Measurements from ENCODE around the gene CCNL2. TPM values are rescaled to one million over a fixed set of nuclear protein-coding genes. Genes with fewer than 3 reads are reported as not detected.
"Not testable (repeated sequence)": the region's sequence is repeated elsewhere in the genome, so short reads cannot be mapped to it uniquely, and the experiment has no call there.

The CCNL2 gene
- total RNA-seq, 1 experiment from 2014 or later: 173 TPM

DNA sequence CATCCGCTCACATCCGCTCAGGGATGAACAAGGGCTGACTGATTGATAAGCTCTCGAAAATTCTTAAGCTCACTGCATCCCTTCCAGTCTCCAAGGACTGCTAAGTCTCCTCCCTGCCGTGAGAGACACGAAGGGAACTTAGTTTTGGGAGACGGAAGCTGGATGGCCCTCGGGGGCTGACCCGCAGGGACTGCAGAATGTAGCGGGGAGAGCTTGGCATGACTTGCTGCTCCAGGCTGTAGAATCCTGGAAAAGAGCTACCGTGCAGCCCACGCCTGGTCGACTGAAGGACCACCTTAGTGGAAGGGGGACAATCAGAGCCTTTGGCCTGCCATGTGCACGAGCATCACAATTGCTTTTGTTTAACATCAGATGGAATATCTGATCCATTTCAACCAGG is 16.6 kb upstream of the CCNL2 start:
- H3K4me3 Mint-ChIP-seq: no peak overlapping the region
- Histone ChIP-seq H2BK120ac (ENCODE audit: low read depth, low read length, poor library complexity, severe bottlenecking) (no peak overlapping the region), H3K4me2 (ENCODE audit: insufficient read depth, insufficient read length, low read length) (no peak overlapping the region), H3K4me1 (ENCODE audit: insufficient read depth, low read length) (no peaks in the 10 kb centered on the region), H4K20me1 (ENCODE audit: control insufficient read depth, insufficient read depth, insufficient read length) (no peaks in the 10 kb centered on the region), H3T11ph (ENCODE audit: low read length) (no peak overlapping the region), H3K27me3 (ENCODE audit: insufficient read depth, low read length) (no peaks in the 10 kb centered on the region), H2BK15ac (ENCODE audit: low read depth, low read length) (no peak overlapping the region), H3K14ac (ENCODE audit: insufficient read depth, low read length) (no peak overlapping the region), H4K5ac (ENCODE audit: insufficient read length, low read depth, low read length) (no peak overlapping the region), H4K91ac (ENCODE audit: insufficient read length, low read depth, low read length) (no peak overlapping the region), H3K9me3 (ENCODE audit: control insufficient read depth, low read depth, low read length) (no peaks in the 10 kb centered on the region), H3K79me2 (ENCODE audit: insufficient read depth, low read length) (no peaks in the 10 kb centered on the region), H2BK5ac (ENCODE audit: insufficient read length, low read length) (no peak overlapping the region), H3K23ac (ENCODE audit: insufficient read length, low read depth, low read length) (no peak overlapping the region), H2BK20ac (ENCODE audit: low read depth, low read length, poor library complexity, severe bottlenecking) (no peak overlapping the region), H3K23me2 (ENCODE audit: insufficient read length, low read depth, low read length, poor library complexity, severe bottlenecking) (no peaks in the 10 kb centered on the region), H3K56ac (ENCODE audit: insufficient read length, low read depth, low read length) (no peak overlapping the region), H4K8ac (replicated peaks; ENCODE audit: insufficient read length, low read depth, low read length) (no peak overlapping the region), H3K79me1 (ENCODE audit: insufficient read depth, low read depth, low read length, poor library complexity, severe bottlenecking) (no peaks in the 10 kb centered on the region), H2BK12ac (ENCODE audit: insufficient read length, low read depth, low read length) (no peak overlapping the region), H2AK5ac (ENCODE audit: insufficient read length, low read length) (no peak overlapping the region), H3K18ac (ENCODE audit: insufficient read length, low read depth, low read length) (no peak overlapping the region), H2AFZ (ENCODE audit: low read length) (no peak overlapping the region), H3K27ac (ENCODE audit: insufficient read length, low read depth, low read length) (no peak overlapping the region), H3K4ac (ENCODE audit: low read depth, low read length) (no peak overlapping the region), H3K9ac (ENCODE audit: extremely low read depth, insufficient read length, low read length) (no peak overlapping the region)
- WGBS (ENCODE audit: extremely low coverage, insufficient read length, low lambda C conversion rate): no CpG with 5 or more reads among the region's 13 CpGs
- TF ChIP-seq, protein P1, sequence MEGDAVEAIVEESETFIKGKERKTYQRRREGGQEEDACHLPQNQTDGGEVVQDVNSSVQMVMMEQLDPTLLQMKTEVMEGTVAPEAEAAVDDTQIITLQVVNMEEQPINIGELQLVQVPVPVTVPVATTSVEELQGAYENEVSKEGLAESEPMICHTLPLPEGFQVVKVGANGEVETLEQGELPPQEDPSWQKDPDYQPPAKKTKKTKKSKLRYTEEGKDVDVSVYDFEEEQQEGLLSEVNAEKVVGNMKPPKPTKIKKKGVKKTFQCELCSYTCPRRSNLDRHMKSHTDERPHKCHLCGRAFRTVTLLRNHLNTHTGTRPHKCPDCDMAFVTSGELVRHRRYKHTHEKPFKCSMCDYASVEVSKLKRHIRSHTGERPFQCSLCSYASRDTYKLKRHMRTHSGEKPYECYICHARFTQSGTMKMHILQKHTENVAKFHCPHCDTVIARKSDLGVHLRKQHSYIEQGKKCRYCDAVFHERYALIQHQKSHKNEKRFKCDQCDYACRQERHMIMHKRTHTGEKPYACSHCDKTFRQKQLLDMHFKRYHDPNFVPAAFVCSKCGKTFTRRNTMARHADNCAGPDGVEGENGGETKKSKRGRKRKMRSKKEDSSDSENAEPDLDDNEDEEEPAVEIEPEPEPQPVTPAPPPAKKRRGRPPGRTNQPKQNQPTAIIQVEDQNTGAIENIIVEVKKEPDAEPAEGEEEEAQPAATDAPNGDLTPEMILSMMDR (conservative IDR thresholded peaks at IDR 0.05): no peak
- no peak for DNase-seq
- peaks cover 2% of the 10 kb centered on the region for H3K27me3 Mint-ChIP-seq (ENCODE audit: low read depth)
- H3K9me3 Mint-ChIP-seq: peaks cover 6 to 14% of the 10 kb centered on the region in 2 experiments; a peak in 4 of 5 replicates
- H3K4me1 Mint-ChIP-seq: peaks cover 36 to 37% of the 10 kb centered on the region in 2 experiments
- H3K27ac Mint-ChIP-seq: peak overlapping the region in 1 of 3 experiments; percentile 52; a peak in 2 of 7 replicates
- H3K36me3 Mint-ChIP-seq (ENCODE audit: insufficient read depth in 1 of 3, low read depth in 3 of 3): peaks cover 7 to 18% (median 15%) of the 10 kb centered on the region in 3 experiments

DNA sequence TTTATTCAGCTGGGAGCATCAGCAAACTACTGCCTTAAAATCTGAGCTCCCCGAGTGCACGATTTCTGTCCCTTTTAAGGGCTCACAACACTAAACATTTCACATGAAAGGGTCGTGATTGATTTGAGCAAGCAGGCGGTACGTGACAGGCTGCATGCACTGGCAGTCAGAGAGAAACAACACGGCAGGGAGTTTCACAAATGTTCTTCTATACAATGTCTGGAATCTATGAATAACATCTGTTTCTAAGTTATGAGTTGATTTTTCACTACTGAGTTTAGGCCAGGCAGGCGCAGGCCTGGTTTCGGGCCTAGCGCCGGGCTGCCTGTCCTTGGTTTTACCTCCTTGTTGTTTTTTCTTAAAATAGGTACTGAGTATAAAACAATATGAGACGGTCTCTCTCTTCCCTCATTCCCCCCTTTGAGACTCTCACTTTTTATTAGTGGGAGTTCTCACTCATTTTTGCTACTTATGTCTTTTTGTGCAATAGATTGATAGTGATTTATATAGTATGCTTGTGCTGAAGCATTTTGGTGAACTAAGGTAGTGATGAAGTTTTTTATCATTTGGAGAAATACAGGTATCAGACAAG is 13.3 kb upstream of the CCNL2 start:
- not testable (repeated sequence) for H2BK15ac ChIP-seq (ENCODE audit: low read depth, low read length); H4K8ac ChIP-seq (replicated peaks; ENCODE audit: insufficient read length, low read depth, low read length); H2AK5ac ChIP-seq (ENCODE audit: insufficient read length, low read length); H2BK12ac ChIP-seq (ENCODE audit: insufficient read length, low read depth, low read length); H4K20me1 ChIP-seq (ENCODE audit: control insufficient read depth, insufficient read depth, insufficient read length); DNase-seq; H4K5ac ChIP-seq (ENCODE audit: insufficient read length, low read depth, low read length); H3K27ac ChIP-seq (ENCODE audit: insufficient read length, low read depth, low read length); H3K27ac Mint-ChIP-seq; H3K4me1 ChIP-seq (ENCODE audit: insufficient read depth, low read length); H3K27me3 ChIP-seq (ENCODE audit: insufficient read depth, low read length); H2BK5ac ChIP-seq (ENCODE audit: insufficient read length, low read length); H3K18ac ChIP-seq (ENCODE audit: insufficient read length, low read depth, low read length); H3K14ac ChIP-seq (ENCODE audit: insufficient read depth, low read length); H2BK120ac ChIP-seq (ENCODE audit: low read depth, low read length, poor library complexity, severe bottlenecking); H3K23me2 ChIP-seq (ENCODE audit: insufficient read length, low read depth, low read length, poor library complexity, severe bottlenecking); H3K23ac ChIP-seq (ENCODE audit: insufficient read length, low read depth, low read length); H3K79me2 ChIP-seq (ENCODE audit: insufficient read depth, low read length); H3K9ac ChIP-seq (ENCODE audit: extremely low read depth, insufficient read length, low read length); H3K9me3 ChIP-seq (ENCODE audit: control insufficient read depth, low read depth, low read length); H3K27me3 Mint-ChIP-seq (ENCODE audit: low read depth); H3K79me1 ChIP-seq (ENCODE audit: insufficient read depth, low read depth, low read length, poor library complexity, severe bottlenecking); H3K56ac ChIP-seq (ENCODE audit: insufficient read length, low read depth, low read length); H3K4me2 ChIP-seq (ENCODE audit: insufficient read depth, insufficient read length, low read length); H2AFZ ChIP-seq (ENCODE audit: low read length); H2BK20ac ChIP-seq (ENCODE audit: low read depth, low read length, poor library complexity, severe bottlenecking); H3T11ph ChIP-seq (ENCODE audit: low read length); H3K4me3 Mint-ChIP-seq; H3K4ac ChIP-seq (ENCODE audit: low read depth, low read length); H4K91ac ChIP-seq (ENCODE audit: insufficient read length, low read depth, low read length)
- Mint-ChIP-seq H3K4me1 (peaks cover 41 to 43% of the 10 kb centered on the region in 2 experiments), H3K9me3 (peaks cover 6 to 14% of the 10 kb centered on the region in 2 experiments; a peak in 4 of 5 replicates), H3K36me3 (ENCODE audit: insufficient read depth in 1 of 3, low read depth in 3 of 3) (peaks cover 10 to 29% (median 28%) of the 10 kb centered on the region in 3 experiments)
- no CpG with 5 or more reads among the region's 11 CpGs for WGBS (ENCODE audit: extremely low coverage, insufficient read length, low lambda C conversion rate)
